Subcutaneous abdominal adipose tissue (tissue), 5 donors: ENCODE results near the gene MAP4.

Experiments used
- H3K27ac ChIP-seq: one replicate; pipeline ENCODE4 v1.7.0; 2013; ENCODE audit warnings: low read depth, mild to moderate bottlenecking, inconsistent platforms, low read length, moderate library complexity
- H3K27me3 ChIP-seq, 5 donors: one replicate each; pipeline ENCODE4 v1.7.0; 2013; ENCODE audit warnings: low read length in 5 of 5, inconsistent platforms in 1 of 5; ENCODE audit not compliant: control insufficient read depth in 5 of 5, insufficient read depth in 4 of 5
- H3K36me3 ChIP-seq, 5 donors: one replicate each; pipeline ENCODE4 v1.7.0; 2013; ENCODE audit warnings: low read length in 5 of 5; ENCODE audit not compliant: control insufficient read depth in 5 of 5, insufficient read depth in 5 of 5
- H3K4me1 ChIP-seq, 5 donors: one replicate each; pipeline ENCODE4 v1.7.0; 2013; ENCODE audit warnings: low read length in 5 of 5, mild to moderate bottlenecking in 3 of 5, moderate library complexity in 1 of 5; ENCODE audit not compliant: control insufficient read depth in 5 of 5, insufficient read depth in 5 of 5
- H3K4me3 ChIP-seq, 5 donors: one replicate each; pipeline ENCODE4 v1.7.0; 2013; ENCODE audit warnings: low read length in 5 of 5, low read depth in 1 of 5
- H3K9ac ChIP-seq, 5 donors: one replicate each; pipeline ENCODE4 v1.7.0; 2013; ENCODE audit warnings: low read length in 5 of 5, mild to moderate bottlenecking in 4 of 5, moderate library complexity in 3 of 5
- H3K9me3 ChIP-seq, 5 donors: one replicate each; pipeline ENCODE4 v1.7.0; 2013; ENCODE audit warnings: low read length in 5 of 5; ENCODE audit not compliant: control insufficient read depth in 5 of 5
- donor health status: healthy.
- donor health status: healthy.
- donor health status: healthy.
- donor health status: healthy.
- donor health status: healthy.

MAP4 gene

DNA sequence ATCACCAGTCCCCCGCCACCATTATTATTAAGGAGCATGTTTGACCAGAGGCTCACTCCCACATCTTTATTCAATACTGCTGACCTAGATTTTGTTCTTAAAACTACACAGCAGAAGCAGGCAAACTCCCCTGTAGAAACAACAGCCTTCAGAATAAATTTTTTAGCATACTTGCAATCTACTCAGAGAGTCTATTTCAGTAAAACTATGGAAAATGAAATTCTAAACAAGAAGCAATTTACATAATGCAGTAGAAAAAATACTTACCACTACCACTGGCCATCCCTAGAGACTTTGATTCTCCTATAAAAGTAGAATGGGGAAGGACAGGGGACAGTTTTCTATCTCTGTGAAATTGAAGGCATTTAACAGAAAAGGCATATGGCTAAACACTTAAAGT is 76.0 kb downstream of the MAP4 start:
- H3K4me3 ChIP-seq: no peak overlapping the region
- no peaks in the 10 kb centered on the region for H3K9me3 ChIP-seq
- no peak overlapping the region for H3K27ac ChIP-seq
- H3K9ac ChIP-seq: no peak overlapping the region
- no peaks in the 10 kb centered on the region for H3K27me3 ChIP-seq
- H3K36me3 ChIP-seq: no peaks in the 10 kb centered on the region
- peaks cover 0 to 6% (median 0%) of the 10 kb centered on the region in 5 donors for H3K4me1 ChIP-seq

DNA sequence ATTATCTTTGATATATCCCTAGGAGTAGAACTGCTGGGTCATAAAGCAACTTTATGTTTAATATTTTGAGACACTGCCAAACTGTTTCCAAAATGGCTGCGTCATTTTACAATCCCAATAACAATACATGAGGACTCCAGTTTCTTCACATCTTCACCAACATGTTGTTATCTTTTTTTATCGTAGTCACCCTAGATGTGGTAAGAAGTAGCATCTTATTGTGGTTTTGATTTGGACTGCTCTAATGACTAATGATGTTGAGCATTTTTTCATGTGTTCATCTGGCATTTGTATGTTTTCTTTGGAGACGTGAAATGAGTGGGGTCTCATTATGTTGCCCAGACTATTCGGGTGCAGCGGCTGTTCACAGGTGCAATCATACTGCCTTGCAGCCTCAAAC is 83.8 kb downstream of the MAP4 start:
- Histone ChIP-seq H3K9me3 (no peaks in the 10 kb centered on the region), H3K36me3 (peaks cover 0 to 8% (median 7%) of the 10 kb centered on the region in 5 donors), H3K4me3 (no peak overlapping the region), H3K4me1 (no peaks in the 10 kb centered on the region), H3K27me3 (no peaks in the 10 kb centered on the region), H3K27ac (no peak overlapping the region), H3K9ac (no peak overlapping the region)

DNA sequence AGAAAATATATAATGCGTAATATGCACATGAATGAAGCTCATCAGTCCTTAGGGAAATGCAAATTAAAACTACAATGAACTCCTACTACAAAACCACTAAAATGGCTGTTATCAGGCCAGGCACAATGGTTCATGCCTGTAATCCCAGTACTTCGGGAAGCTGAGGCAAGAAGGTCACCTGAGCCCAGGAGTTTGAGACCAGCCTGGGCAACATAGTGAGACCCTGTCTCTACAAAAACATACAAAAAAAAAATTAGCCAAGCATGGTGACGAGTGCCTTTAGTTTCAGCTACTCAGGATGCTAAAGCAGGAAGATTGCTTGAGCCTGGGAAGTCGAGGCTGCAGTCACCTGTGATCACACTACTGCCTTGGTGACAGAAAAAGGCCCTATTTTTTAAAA is 85.2 kb downstream of the MAP4 start:
- Histone ChIP-seq H3K9me3 (no peaks in the 10 kb centered on the region), H3K4me1 (no peaks in the 10 kb centered on the region), H3K4me3 (no peak overlapping the region), H3K27me3 (no peaks in the 10 kb centered on the region), H3K36me3 (peaks cover 5 to 21% (median 17%) of the 10 kb centered on the region in 5 donors), H3K9ac (no peak overlapping the region), H3K27ac (no peak overlapping the region)

DNA sequence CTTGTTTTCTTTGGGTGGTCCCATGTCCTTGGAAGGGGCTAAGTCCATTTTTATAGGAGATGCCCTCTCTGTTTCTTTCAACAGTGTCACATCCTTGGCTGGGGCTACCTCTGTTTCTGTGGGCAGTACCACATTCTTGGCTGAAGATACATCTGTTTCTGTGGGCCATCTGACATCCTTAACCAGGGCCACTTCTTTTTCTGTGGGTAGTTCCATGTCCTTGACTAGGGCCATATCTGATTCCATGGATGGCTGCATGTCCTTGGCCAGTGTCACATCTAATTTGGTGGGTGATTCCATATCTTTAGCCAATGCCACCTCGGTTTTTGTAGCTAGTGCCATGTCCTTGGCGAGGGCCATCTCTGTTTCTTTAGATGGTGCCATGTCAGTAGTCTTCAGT is 99.5 kb downstream of the MAP4 start:
- H3K36me3 ChIP-seq: peaks cover 31 to 65% (median 48%) of the 10 kb centered on the region in 5 donors
- H3K4me1 ChIP-seq: no peaks in the 10 kb centered on the region
- no peak overlapping the region for H3K27ac ChIP-seq
- no peaks in the 10 kb centered on the region for H3K9me3 ChIP-seq
- H3K9ac ChIP-seq: no peak overlapping the region
- H3K4me3 ChIP-seq: no peak overlapping the region
- no peaks in the 10 kb centered on the region for H3K27me3 ChIP-seq

DNA sequence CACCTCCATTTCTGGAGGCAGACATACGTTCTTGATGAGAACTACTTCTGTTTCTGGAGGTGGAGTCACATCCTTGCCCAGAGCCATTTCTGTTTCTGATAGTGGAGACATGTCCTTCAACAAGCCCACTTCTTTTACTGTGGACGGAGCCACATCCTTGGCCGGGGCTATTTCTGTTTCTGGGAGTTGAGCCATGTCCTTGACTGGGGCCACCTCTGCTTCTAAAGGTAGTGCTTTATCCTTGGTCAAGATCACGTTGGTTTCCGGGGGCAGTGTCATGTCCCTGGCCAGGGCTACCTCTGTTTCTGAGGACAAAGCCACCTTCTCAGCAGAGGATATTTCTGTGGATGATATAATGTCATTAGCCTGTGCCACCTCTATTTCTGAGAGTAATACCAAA is 100.0 kb downstream of the MAP4 start:
- no peak overlapping the region for H3K27ac ChIP-seq
- H3K27me3 ChIP-seq: no peaks in the 10 kb centered on the region
- peaks cover 31 to 65% (median 50%) of the 10 kb centered on the region in 5 donors for H3K36me3 ChIP-seq
- H3K4me1 ChIP-seq: no peaks in the 10 kb centered on the region
- no peak overlapping the region for H3K4me3 ChIP-seq
- no peak overlapping the region for H3K9ac ChIP-seq
- no peaks in the 10 kb centered on the region for H3K9me3 ChIP-seq

DNA sequence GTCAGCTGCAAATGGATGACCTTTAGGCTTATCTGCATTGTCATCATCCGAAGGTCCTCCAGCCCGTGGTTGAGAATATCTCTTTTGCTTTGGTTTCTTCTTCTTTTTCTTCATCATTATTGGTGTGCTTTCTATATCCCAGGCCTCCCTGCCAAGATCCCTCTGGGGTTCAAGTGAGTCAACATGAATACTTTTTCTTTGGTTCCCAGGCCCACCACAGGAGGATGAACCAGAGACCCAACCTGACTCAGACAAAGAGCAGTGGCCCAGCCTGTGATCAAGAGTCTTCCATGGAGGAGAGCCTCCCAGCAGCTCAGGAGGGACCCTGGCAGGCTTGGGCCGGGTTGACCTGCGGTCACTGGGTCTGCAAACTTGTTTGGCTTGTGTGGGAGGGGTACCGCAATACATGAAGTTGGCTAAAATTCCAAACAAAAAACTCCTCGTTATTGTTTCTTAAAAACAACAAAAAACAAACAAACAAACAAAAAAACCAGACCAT is 104.2 kb downstream of the MAP4 start:
- Histone ChIP-seq H3K27ac (no peak overlapping the region), H3K9ac (no peak overlapping the region), H3K4me1 (no peaks in the 10 kb centered on the region), H3K27me3 (no peaks in the 10 kb centered on the region), H3K9me3 (no peaks in the 10 kb centered on the region), H3K4me3 (no peak overlapping the region), H3K36me3 (peaks cover 37 to 83% (median 56%) of the 10 kb centered on the region in 5 donors)

DNA sequence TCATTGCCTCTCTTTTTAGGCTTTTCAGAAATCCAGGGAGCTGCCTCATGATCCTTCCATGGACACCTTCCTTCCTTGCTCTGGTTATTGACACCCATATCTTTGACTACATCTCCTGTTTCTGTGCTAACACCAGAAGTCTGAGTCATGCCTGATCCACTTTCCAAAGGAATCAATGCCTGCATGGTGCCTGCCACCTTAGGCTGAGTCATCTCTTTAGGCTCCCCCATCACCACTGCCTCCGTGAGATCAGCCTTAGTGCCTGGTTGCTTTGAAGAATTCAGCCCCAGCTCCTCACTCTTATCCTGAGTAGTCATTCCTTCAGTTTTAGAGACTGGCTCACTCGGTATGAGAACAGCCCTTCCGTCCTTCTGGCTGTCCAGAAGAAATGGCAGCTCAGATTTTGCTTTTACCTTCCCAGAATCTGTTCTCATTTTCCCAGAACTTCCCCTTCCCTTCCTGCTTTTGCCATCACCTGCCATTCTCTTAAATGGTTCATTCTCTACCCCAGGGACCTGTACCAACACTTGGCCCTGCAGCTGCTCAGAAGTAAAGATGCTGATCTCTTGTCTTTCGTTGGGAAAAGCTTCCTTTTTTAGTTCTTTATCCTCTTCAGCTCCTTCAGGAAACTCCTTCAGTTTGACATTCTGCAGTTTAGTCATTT is 105.3 kb downstream of the MAP4 start:
- peaks cover 36 to 71% (median 45%) of the 10 kb centered on the region in 5 donors for H3K36me3 ChIP-seq
- no peaks in the 10 kb centered on the region for H3K27me3 ChIP-seq
- no peaks in the 10 kb centered on the region for H3K9me3 ChIP-seq
- H3K9ac ChIP-seq: no peak overlapping the region
- H3K4me1 ChIP-seq: no peaks in the 10 kb centered on the region
- no peak overlapping the region for H3K27ac ChIP-seq
- no peak overlapping the region for H3K4me3 ChIP-seq

DNA sequence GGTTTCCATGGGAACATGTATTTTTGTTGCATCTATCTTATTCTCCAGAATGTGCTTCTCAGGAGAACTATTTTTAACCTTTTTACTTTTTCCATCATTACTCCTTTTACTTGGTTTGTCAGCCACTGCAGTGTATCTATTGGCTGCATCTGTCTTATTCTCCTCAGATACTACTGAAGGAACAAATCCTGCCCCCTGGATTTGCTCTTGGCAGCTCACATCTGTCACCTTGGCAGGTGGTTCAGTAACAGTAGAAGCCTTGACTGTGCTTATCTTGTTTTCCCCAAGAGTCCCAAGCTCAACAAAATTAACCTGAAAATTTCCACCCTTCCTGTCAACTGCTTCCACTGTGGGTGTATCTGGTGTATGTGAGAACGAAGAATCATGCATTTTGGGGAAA is 106.0 kb downstream of the MAP4 start:
- Histone ChIP-seq H3K4me3 (no peak overlapping the region), H3K27ac (no peak overlapping the region), H3K4me1 (no peaks in the 10 kb centered on the region), H3K36me3 (peaks cover 29 to 64% (median 38%) of the 10 kb centered on the region in 5 donors), H3K27me3 (no peaks in the 10 kb centered on the region), H3K9ac (no peak overlapping the region), H3K9me3 (no peaks in the 10 kb centered on the region)

DNA sequence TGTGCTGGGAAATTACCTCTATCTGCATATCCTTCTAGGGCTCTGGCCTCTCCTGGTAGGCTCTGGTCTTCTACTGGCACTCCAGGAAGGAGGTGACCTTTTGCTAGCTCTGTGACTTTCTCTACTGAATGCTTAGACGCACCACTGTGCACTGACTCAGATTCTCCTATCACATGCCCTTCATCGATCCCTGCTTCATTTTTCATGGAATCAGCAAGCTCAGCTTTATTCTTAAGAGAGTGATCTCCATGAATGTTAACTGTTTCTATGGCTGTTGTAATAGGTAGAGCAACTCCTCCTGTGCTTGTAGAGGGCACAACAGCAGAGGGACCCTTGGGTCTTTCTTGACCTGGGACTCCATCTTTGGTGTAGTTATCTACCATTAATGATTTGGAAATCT is 106.6 kb downstream of the MAP4 start:
- Histone ChIP-seq H3K4me1 (no peaks in the 10 kb centered on the region), H3K27ac (no peak overlapping the region), H3K27me3 (no peaks in the 10 kb centered on the region), H3K9ac (no peak overlapping the region), H3K9me3 (no peaks in the 10 kb centered on the region), H3K36me3 (peaks cover 28 to 63% (median 34%) of the 10 kb centered on the region in 5 donors), H3K4me3 (no peak overlapping the region)

DNA sequence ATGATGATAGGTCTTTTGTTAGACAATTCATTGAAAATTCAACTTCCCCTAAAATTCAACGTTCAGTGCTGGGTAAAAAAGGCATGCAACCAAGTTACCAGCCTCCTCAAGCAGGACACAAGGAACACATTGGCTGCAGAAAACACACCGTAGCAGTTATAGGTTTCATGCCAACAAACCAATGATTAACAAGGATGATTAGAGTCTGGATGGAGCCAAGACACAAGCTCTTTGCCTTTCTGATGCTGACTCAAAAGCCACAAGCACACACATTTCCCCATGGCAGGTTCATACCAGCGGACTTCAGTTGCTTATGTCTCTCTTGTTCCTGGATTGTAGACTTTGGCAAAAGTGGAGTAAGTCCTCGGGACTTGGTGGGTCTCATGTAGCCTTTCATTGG is 107.5 kb downstream of the MAP4 start:
- no peaks in the 10 kb centered on the region for H3K4me1 ChIP-seq
- H3K27me3 ChIP-seq: no peaks in the 10 kb centered on the region
- H3K9me3 ChIP-seq: no peaks in the 10 kb centered on the region
- H3K4me3 ChIP-seq: no peak overlapping the region
- H3K9ac ChIP-seq: no peak overlapping the region
- no peak overlapping the region for H3K27ac ChIP-seq
- H3K36me3 ChIP-seq: peaks cover 22 to 55% (median 32%) of the 10 kb centered on the region in 5 donors
